GM12878 (cell line): ENCODE measurements around the gene DHRS4. TPM values are rescaled to one million over a fixed set of nuclear protein-coding genes. Genes with fewer than 3 reads are reported as not detected.

ENCODE experiments used
- ATAC-seq: fragments of 200-7000 bp; cut with Tn5 transposase; 3 replicates; pipeline ENCODE4 v1.9.1; 2020; ENCODE audit warnings: mild to moderate bottlenecking, moderate library complexity
- Bru-seq: library from RNA; stranded (reverse); fragments of 400-500 nt; gene quantifications from one replicate; lab custom pipeline; 2021; lab: Mats Ljungman, UMichigan
- BruChase-seq, 2 experiments: library from RNA; stranded (reverse); fragments of 400-500 nt; gene quantifications; one replicate each; lab custom pipeline; 2021; lab: Mats Ljungman, UMichigan
- BruUV-seq: library from RNA; stranded (reverse); fragments of 400-500 nt; replicated peaks from 2 replicates; lab custom pipeline; 2021; lab: Mats Ljungman, UMichigan
- CTCF ChIA-PET: fragments of 300-600 bp; sonication (Branson Sonifier 250); formaldehyde crosslinking; extraction: SDS; loops from one replicate; lab custom pipeline; 2021; ENCODE audit warnings: inconsistent platforms; lab: Yijun Ruan, JAX
- POLR2A ChIA-PET: fragments of 350-600 bp; formaldehyde crosslinking; extraction: SDS; loops from one replicate; lab custom pipeline; 2021; ENCODE audit warnings: inconsistent platforms; lab: Charles Lee
- RAD21 ChIA-PET: fragments of 300-600 bp; sonication (Branson Sonifier 250); formaldehyde crosslinking; loops from one replicate; lab custom pipeline; 2023; ENCODE audit warnings: antibody characterized with exemption; ENCODE audit not compliant: unreplicated experiment; lab: Charles Lee
- SMC1A ChIA-PET: fragments of 300-600 bp; sonication (Branson Sonifier 250); formaldehyde crosslinking; loops from one replicate; lab custom pipeline; 2023; ENCODE audit not compliant: unreplicated experiment, uncharacterized antibody; lab: Charles Lee
- DNase-seq: peaks from one replicate; pipeline ENCODE4 v3.0.0-alpha.2; 2011; ENCODE audit warnings: low read depth, low spot score
- FAIRE-seq: peaks from 3 replicates; lab custom pipeline; 2011; peaks lifted over from hg19 to GRCh38; lab: Jason Lieb, UNC
- H2AFZ ChIP-seq: 2 replicates; pipeline ENCODE4 v1.6.0; 2011; ENCODE audit warnings: low read depth, low read length, control low read depth; ENCODE audit not compliant: control insufficient read depth
- H3K27ac ChIP-seq: 2 replicates; pipeline ENCODE4 v1.5.1; 2011; ENCODE audit warnings: control low read depth; ENCODE audit not compliant: control insufficient read depth, insufficient read depth
- H3K27me3 ChIP-seq, 2 experiments: replicated peaks in 1 of 2; 2 replicates each; pipeline versions ENCODE4 v1.6.0 to v1.6.1; 2011; ENCODE audit warnings: low read length in 1 of 2; ENCODE audit not compliant: control insufficient read depth in 2 of 2, insufficient read depth in 2 of 2
- H3K36me3 ChIP-seq, 2 experiments: 2 replicates each; pipeline ENCODE4 v1.5.1; 2011; ENCODE audit warnings: low read length in 1 of 2; ENCODE audit not compliant: control insufficient read depth in 2 of 2, insufficient read depth in 2 of 2
- H3K4me1 ChIP-seq: 2 replicates; pipeline ENCODE4 v1.6.1; 2011; ENCODE audit warnings: mild to moderate bottlenecking, low read length, moderate library complexity, mixed read lengths; ENCODE audit not compliant: control insufficient read depth, insufficient read depth
- H3K4me2 ChIP-seq: 2 replicates; pipeline ENCODE4 v1.6.0; 2011; ENCODE audit warnings: control low read depth; ENCODE audit not compliant: control insufficient read depth, insufficient read depth
- H3K4me3 ChIP-seq: fragments of 200-600 bp; sonication (generic); 2 replicates; pipeline ENCODE4 v1.5.1; 2016
- H3K79me2 ChIP-seq: 2 replicates; pipeline ENCODE4 v1.6.0; 2011; ENCODE audit warnings: low read length; ENCODE audit not compliant: control insufficient read depth, insufficient read depth
- H3K9ac ChIP-seq: 2 replicates; pipeline ENCODE4 v1.8.0; 2011; ENCODE audit warnings: low read length, control low read depth, mixed read lengths; ENCODE audit not compliant: control insufficient read depth, insufficient read depth
- H3K9me3 ChIP-seq: replicated peaks from 3 replicates; pipeline ENCODE4 v1.5.1; 2011; ENCODE audit warnings: mild to moderate bottlenecking, low read length; ENCODE audit not compliant: control insufficient read depth, insufficient read depth
- H4K20me1 ChIP-seq: 2 replicates; pipeline ENCODE4 v1.6.0; 2011; ENCODE audit not compliant: control insufficient read depth, insufficient read depth
- DPF2 ChIP-seq: fragments of 450-650 bp; IDR thresholded peaks from 2 replicates; pipeline ENCODE4 v1.6.1; 2017; ENCODE audit warnings: mild to moderate bottlenecking
- EP300 ChIP-seq, 2 experiments: fragments of 150-350 bp in 1 of 2; IDR thresholded peaks; 2 replicates each; pipeline ENCODE4 v1.6.1; 2011 to 2012; ENCODE audit warnings: low read depth in 2 of 2, low read length in 2 of 2, borderline replicate concordance in 1 of 2, improper control_type of control experiment in 1 of 2, inconsistent platforms in 1 of 2; ENCODE audit not compliant: control insufficient read depth in 1 of 2
- IRF4 ChIP-seq: IDR thresholded peaks from 2 replicates; pipeline ENCODE4 v1.6.1; 2011; ENCODE audit warnings: low read depth, low read length
- KAT2A ChIP-seq: conservative IDR thresholded peaks from 2 replicates; pipeline ENCODE4 v1.6.1; 2011; ENCODE audit warnings: low read depth, low read length; ENCODE audit not compliant: control insufficient read depth
- MAX ChIP-seq: IDR thresholded peaks from 2 replicates; pipeline ENCODE4 v1.6.1; 2012; ENCODE audit warnings: low read depth, low read length, improper control_type of control experiment
- MXI1 ChIP-seq: fragments of 150-350 bp; IDR thresholded peaks from 2 replicates; pipeline ENCODE4 v1.6.1; 2011; ENCODE audit warnings: low read depth, mild to moderate bottlenecking, inconsistent platforms, low read length, improper control_type of control experiment
- NR2C2 ChIP-seq: IDR thresholded peaks from 2 replicates; pipeline ENCODE4 v1.6.1; 2011; ENCODE audit warnings: borderline replicate concordance, low read depth; ENCODE audit not compliant: control insufficient read depth, insufficient read length
- RB1 ChIP-seq: fragments of 450-650 bp; formaldehyde crosslinking; IDR thresholded peaks from 2 replicates; pipeline ENCODE4 v1.6.1; 2017; ENCODE audit warnings: mild to moderate bottlenecking, borderline replicate concordance
- SMAD5 ChIP-seq: IDR thresholded peaks from 2 replicates; pipeline ENCODE4 v1.6.1; 2016; ENCODE audit warnings: antibody characterized with exemption, low read depth
- TBL1XR1 ChIP-seq: IDR thresholded peaks from 2 replicates; pipeline ENCODE4 v1.6.1; 2012; ENCODE audit warnings: low read depth, low read length, improper control_type of control experiment
- USF2 ChIP-seq: IDR thresholded peaks from 2 replicates; pipeline ENCODE4 v1.6.1; 2011; ENCODE audit warnings: low read depth, low read length, improper control_type of control experiment, borderline replicate concordance
- WGBS: methylation state at CpG from one replicate; pipeline ENCODE4 v1.1.6; 2016; ENCODE audit warnings: low lambda C conversion rate; ENCODE audit not compliant: insufficient replicate concordance, insufficient coverage; ENCODE audit errors: missing lambda C conversion rate; 5-methylcytosine and 5-hydroxymethylcytosine counted together
- in situ Hi-C: fragments of 300-500 bp; cut with MboI; formaldehyde crosslinking; loops from 9 replicates; pipeline ENCODE4 v1.14.3; 2018; ENCODE audit warnings: mixed read lengths
- intact Hi-C: fragments of 100-400 bp; cut with micrococcal nuclease; formaldehyde crosslinking; loops from one replicate; pipeline ENCODE4 v1.14.2; 2022; ENCODE audit not compliant: unreplicated experiment
- long read RNA-seq, 2 experiments: library from polyadenylated mRNA; unstranded; transcript quantifications; one replicate each; pipeline ENCODE4 v2.0.0, GENCODE V29; 2019 to 2020
- polyA minus RNA-seq, 3 experiments: library from RNA; depleted of rRNA, polyadenylated mRNA; stranded (reverse); fragments of >200 nt; gene quantifications; 2 replicates each; pipeline ENCODE4 v1.2.3, GENCODE V29; 2011
- polyA plus RNA-seq, 11 experiments: library from polyadenylated mRNA; depleted of rRNA in 4 of 11; unstranded in 6 of 11; stranded (reverse) in 5 of 11; fragments of >200 nt; fragmentation: Nextera tagmentation in 4 of 11; fragmentation: Illumina TruSeq in 1 of 11; extraction: Ambion mirVana in 4 of 11; extraction: Trizol in 1 of 11; gene quantifications; 1 replicate in 1 of 11; 2 replicates in 10 of 11; pipeline versions ENCODE4 v1.2.1 to v1.2.3, GENCODE V29; 2011 to 2016; ENCODE audit warnings: inconsistent platforms in 2 of 11, missing spikeins in 2 of 11, low read depth in 1 of 11
- total RNA-seq, 4 experiments: library from RNA; depleted of rRNA in 3 of 4; stranded (reverse); fragments of >200 nt in 3 of 4; fragmentation: Illumina TruSeq in 1 of 4; extraction: Trizol in 1 of 4; gene quantifications; 2 replicates each; pipeline versions ENCODE4 v1.2.1 to v1.2.3, GENCODE V29; 2013 to 2021
- TF ChIP-seq, protein P1 (sequence below): fragments of 450-650 bp; IDR thresholded peaks from 2 replicates; pipeline ENCODE4 v1.6.1; 2017; ENCODE audit warnings: mild to moderate bottlenecking, moderate library complexity

Gene DHRS4
- total RNA-seq (2013; cell fraction: nucleolus; rRNA removed) = 8.8 and 9.4 TPM in 2 replicates
- total RNA-seq (2014; rRNA removed) = 35.7 and 38.1 TPM in 2 replicates
- 18.2 and 19.7 TPM in 2 replicates for total RNA-seq (2014; rRNA removed; fragmentation: Illumina TruSeq; extraction: Trizol)
- total RNA-seq (2021) = 24.3 TPM in 2 replicates
- 16.7 TPM for polyA plus RNA-seq (2011; ENCODE audit: low read depth)
- 10.1 and 12.2 TPM in 2 replicates for polyA plus RNA-seq (2011; rRNA removed)
- 20.8 and 21.3 TPM in 2 replicates for polyA plus RNA-seq (2011; cell fraction: cytosol; rRNA removed)
- 12.5 and 15.2 TPM in 2 replicates for polyA plus RNA-seq (2011; cell fraction: nucleus; rRNA removed)
- polyA plus RNA-seq (2012) = 22.2 and 24.0 TPM in 2 replicates
- 16.6 and 20.1 TPM in 2 replicates for polyA plus RNA-seq (2014; fragmentation: Illumina TruSeq; extraction: Trizol)
- 1 to 10 TPM; 2.4 to 8.2 TPM for polyA plus RNA-seq (2014; fragmentation: Nextera tagmentation; extraction: Ambion mirVana)
- polyA plus RNA-seq (2014; rRNA removed) = 31.6 and 36.0 TPM in 2 replicates
- polyA plus RNA-seq (2016; fragmentation: Nextera tagmentation; extraction: Ambion mirVana) = 10 to 100 TPM; 32.9 to 33.4 TPM
- polyA minus RNA-seq (2011; rRNA and poly(A)+ RNA removed) = 6.7 and 7.4 TPM in 2 replicates
- polyA minus RNA-seq (2011; cell fraction: cytosol; rRNA and poly(A)+ RNA removed) = 3.7 and 5.0 TPM in 2 replicates
- polyA minus RNA-seq (2011; cell fraction: nucleus; rRNA and poly(A)+ RNA removed) = 4.2 and 5.1 TPM in 2 replicates
- Bru-seq, nascent RNA = percentile 58 among the genes with signal in this experiment
- percentile 50 among the genes with signal in this experiment for BruChase-seq, experiment 1, labeled RNA remaining after a 6-hour chase
- BruChase-seq, experiment 2, labeled RNA remaining after a 2-hour chase = percentile 49 among the genes with signal in this experiment
- long read RNA-seq, experiment 1, transcript DHRS4-203 (5 exons, 727 nt) = minor isoform, 6 of 18 reads
- long read RNA-seq, experiment 1, transcript DHRS4-201 (8 exons, 1,443 nt) = major isoform, 7 of 18 reads
- long read RNA-seq, experiment 1, partial matches to known transcripts = 1 of 18 reads
- long read RNA-seq, experiment 1, other reads (novel, unspliced or antisense) = 3 of 18 reads
- long read RNA-seq, experiment 2, transcript DHRS4-201 (8 exons, 1,443 nt) = major isoform, 28 of 43 reads
- long read RNA-seq, experiment 2, partial matches to known transcripts = 1 of 43 reads
- long read RNA-seq, experiment 2, other reads (novel, unspliced or antisense) = 7 of 43 reads

- Histone ChIP-seq H3K9ac (peak within 1 kb of the TSS; percentile 81), H3K9me3 (no peaks in the 10 kb centered on the region; the same call in 2 of the 3 replicates), H3K4me3 (peak within 1 kb of the TSS; percentile 73), H3K36me3 (no peaks in the 10 kb centered on the region), H3K27me3 (no peaks in the 10 kb centered on the region), H3K27ac (peak within 1 kb of the TSS; percentile 78), H2AFZ (peak within 1 kb of the TSS; percentile 78), H4K20me1 (no peaks in the 10 kb centered on the region), H3K4me2 (peak within 1 kb of the TSS; percentile 75), H3K79me2 (peaks cover 2% of the 10 kb centered on the region; the same call in 1 of the 2 replicates), H3K4me1 (no peaks in the 10 kb centered on the region)
- CTCF ChIA-PET = interaction anchor here (0.6 to 2.0 kb wide), 7 partner anchors 58 to 1632 kb away, joined by 3 to 8 read pairs (median 3); no protein-coding TSS in a partner anchor
- DNase-seq = peak; percentile 47
- peak; percentile 99 for ATAC-seq
- TSS peak; percentile 86 for BruUV-seq
- SMC1A ChIA-PET = interaction anchor here (0.7 to 1.2 kb wide), 3 partner anchors 22 to 288 kb away, joined by 3 to 4 read pairs (median 3); no protein-coding TSS in a partner anchor
- intact Hi-C loops (loop anchor here (5.0 kb wide), 1 partner anchor 366 kb away; no protein-coding TSS in a partner anchor), in situ Hi-C loops (no loop called here)
- FAIRE-seq = no peak
- 1% methylated on average over 38 of the region's 44 CpGs for WGBS
- RAD21 ChIA-PET = interaction anchor here (0.9 to 1.3 kb wide), 2 partner anchors 45 to 322 kb away, joined by 3 read pairs; no protein-coding TSS in a partner anchor
- POLR2A ChIA-PET = no interaction called here
- TF ChIP-seq SMAD5 (0 out of 2 replicates have a peak, but pooled peaks have one; percentile 41), TBL1XR1 (no peak), IRF4 (no peak), KAT2A (no peak), MAX (no peak; the same call in 1 of the 2 replicates), RB1 (no peak), EP300 (IDR thresholded peaks at IDR 0.05; ENCODE audit: borderline replicate concordance in 1 of 2, control insufficient read depth in 1 of 2, low read depth in 2 of 2, low read length in 2 of 2) (no peak), NR2C2 (no peak), MXI1 (no peak), DPF2 (no peak), USF2 (no peak)
- TF ChIP-seq, protein P1, sequence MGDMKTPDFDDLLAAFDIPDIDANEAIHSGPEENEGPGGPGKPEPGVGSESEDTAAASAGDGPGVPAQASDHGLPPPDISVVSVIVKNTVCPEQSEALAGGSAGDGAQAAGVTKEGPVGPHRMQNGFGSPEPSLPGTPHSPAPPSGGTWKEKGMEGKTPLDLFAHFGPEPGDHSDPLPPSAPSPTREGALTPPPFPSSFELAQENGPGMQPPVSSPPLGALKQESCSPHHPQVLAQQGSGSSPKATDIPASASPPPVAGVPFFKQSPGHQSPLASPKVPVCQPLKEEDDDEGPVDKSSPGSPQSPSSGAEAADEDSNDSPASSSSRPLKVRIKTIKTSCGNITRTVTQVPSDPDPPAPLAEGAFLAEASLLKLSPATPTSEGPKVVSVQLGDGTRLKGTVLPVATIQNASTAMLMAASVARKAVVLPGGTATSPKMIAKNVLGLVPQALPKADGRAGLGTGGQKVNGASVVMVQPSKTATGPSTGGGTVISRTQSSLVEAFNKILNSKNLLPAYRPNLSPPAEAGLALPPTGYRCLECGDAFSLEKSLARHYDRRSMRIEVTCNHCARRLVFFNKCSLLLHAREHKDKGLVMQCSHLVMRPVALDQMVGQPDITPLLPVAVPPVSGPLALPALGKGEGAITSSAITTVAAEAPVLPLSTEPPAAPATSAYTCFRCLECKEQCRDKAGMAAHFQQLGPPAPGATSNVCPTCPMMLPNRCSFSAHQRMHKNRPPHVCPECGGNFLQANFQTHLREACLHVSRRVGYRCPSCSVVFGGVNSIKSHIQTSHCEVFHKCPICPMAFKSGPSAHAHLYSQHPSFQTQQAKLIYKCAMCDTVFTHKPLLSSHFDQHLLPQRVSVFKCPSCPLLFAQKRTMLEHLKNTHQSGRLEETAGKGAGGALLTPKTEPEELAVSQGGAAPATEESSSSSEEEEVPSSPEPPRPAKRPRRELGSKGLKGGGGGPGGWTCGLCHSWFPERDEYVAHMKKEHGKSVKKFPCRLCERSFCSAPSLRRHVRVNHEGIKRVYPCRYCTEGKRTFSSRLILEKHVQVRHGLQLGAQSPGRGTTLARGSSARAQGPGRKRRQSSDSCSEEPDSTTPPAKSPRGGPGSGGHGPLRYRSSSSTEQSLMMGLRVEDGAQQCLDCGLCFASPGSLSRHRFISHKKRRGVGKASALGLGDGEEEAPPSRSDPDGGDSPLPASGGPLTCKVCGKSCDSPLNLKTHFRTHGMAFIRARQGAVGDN = 0 out of 2 replicates have a peak, but pooled peaks have one; percentile 20
Observed at GRCh38 chr14:23953464-23954278, at the start of gene DHRS4. TSS of gene DHRS4 (plus strand) at chr14:23953770. CDS start at chr14:23953789, 19 bp downstream.
